DND-41 (cell line): ENCODE results near the gene PSMB9.

Experiments used
- EZH2 ChIP-seq: IDR thresholded peaks from 3 replicates; pipeline ENCODE4 v1.6.1; 2012; ENCODE audit warnings: borderline replicate concordance, low read depth, mild to moderate bottlenecking, moderate library complexity, low read length, inconsistent platforms; ENCODE audit not compliant: severe bottlenecking
- TF ChIP-seq, protein P1 (sequence below): IDR thresholded peaks from 2 replicates; pipeline ENCODE4 v1.5.1; 2012; ENCODE audit warnings: borderline replicate concordance, low read length, moderate library complexity, mild to moderate bottlenecking; ENCODE audit not compliant: poor library complexity, severe bottlenecking; ENCODE audit errors: extremely low read depth

DNA sequence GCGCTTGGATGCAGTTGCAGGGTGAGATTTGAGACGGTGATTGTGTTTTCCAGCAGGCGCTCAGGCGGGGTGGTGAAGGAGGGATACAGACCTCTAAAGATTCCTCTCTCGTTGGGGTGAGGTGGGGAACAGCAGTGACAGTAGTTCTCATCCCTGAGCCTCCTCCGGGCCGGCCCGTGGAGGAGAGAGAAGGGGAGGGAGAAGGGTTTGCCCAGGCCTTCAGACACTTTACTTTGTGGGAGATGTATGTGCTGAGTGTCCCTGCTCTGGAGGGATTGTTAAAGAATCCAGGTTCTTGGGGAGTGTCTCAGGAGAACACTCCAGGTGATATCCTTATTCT lies 41.0 kb downstream of the PSMB9 start:
- TF ChIP-seq, protein P1, sequence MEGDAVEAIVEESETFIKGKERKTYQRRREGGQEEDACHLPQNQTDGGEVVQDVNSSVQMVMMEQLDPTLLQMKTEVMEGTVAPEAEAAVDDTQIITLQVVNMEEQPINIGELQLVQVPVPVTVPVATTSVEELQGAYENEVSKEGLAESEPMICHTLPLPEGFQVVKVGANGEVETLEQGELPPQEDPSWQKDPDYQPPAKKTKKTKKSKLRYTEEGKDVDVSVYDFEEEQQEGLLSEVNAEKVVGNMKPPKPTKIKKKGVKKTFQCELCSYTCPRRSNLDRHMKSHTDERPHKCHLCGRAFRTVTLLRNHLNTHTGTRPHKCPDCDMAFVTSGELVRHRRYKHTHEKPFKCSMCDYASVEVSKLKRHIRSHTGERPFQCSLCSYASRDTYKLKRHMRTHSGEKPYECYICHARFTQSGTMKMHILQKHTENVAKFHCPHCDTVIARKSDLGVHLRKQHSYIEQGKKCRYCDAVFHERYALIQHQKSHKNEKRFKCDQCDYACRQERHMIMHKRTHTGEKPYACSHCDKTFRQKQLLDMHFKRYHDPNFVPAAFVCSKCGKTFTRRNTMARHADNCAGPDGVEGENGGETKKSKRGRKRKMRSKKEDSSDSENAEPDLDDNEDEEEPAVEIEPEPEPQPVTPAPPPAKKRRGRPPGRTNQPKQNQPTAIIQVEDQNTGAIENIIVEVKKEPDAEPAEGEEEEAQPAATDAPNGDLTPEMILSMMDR: no peak
- no peak for TF ChIP-seq EZH2
